Upper lobe of left lung (tissue), 4 donors: ENCODE measurements around the gene NUBP1.

Experiments used
- EP300 ChIP-seq, 4 donors: sonication (generic); formaldehyde crosslinking; IDR thresholded peaks; one replicate each; pipeline ENCODE4 v1.5.1; 2017; ENCODE audit warnings: antibody characterized with exemption in 4 of 4, control low read depth in 2 of 4
- POLR2A ChIP-seq, 4 donors: fragments of 450-650 bp; IDR thresholded peaks; one replicate each; pipeline ENCODE4 v1.5.1; 2016 to 2017; ENCODE audit warnings: antibody characterized with exemption in 4 of 4, mild to moderate bottlenecking in 2 of 4
- POLR2AphosphoS5 ChIP-seq, 2 donors: sonication (generic); formaldehyde crosslinking; IDR thresholded peaks; one replicate each; pipeline ENCODE4 v1.5.1; 2017; ENCODE audit warnings: antibody characterized with exemption in 2 of 2
- TF ChIP-seq, protein P1 (sequence below), 6 experiments: fragments of 450-650 bp in 4 of 6; fragments of 200-600 bp in 2 of 6; sonication (generic) in 2 of 6; IDR thresholded peaks; one replicate each; pipeline ENCODE4 v1.5.1; 2016 to 2019; ENCODE audit warnings: antibody characterized with exemption in 6 of 6

DNA sequence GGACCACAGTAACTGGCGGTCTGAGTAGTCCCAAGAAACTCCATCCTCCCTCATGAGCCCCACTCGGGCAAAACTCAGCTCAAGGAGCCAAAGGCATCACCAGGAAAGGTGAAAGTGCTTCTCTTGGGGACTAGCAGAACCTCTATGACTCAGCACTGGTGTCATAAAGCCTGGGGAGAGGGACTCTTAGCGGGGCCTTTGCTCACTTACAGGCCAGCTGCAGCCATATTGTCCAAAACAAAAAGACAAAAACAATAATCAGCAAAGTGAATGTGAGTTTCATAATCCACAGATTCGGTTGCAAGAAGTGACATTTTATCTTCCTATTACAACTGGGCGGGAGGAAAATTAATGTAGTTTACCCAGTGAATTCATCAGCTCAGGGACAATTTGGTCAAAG is 48.8 kb upstream of the NUBP1 start, which contains the start of gene TEKT5:
- TF ChIP-seq, protein P1, sequence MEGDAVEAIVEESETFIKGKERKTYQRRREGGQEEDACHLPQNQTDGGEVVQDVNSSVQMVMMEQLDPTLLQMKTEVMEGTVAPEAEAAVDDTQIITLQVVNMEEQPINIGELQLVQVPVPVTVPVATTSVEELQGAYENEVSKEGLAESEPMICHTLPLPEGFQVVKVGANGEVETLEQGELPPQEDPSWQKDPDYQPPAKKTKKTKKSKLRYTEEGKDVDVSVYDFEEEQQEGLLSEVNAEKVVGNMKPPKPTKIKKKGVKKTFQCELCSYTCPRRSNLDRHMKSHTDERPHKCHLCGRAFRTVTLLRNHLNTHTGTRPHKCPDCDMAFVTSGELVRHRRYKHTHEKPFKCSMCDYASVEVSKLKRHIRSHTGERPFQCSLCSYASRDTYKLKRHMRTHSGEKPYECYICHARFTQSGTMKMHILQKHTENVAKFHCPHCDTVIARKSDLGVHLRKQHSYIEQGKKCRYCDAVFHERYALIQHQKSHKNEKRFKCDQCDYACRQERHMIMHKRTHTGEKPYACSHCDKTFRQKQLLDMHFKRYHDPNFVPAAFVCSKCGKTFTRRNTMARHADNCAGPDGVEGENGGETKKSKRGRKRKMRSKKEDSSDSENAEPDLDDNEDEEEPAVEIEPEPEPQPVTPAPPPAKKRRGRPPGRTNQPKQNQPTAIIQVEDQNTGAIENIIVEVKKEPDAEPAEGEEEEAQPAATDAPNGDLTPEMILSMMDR (IDR thresholded peaks at IDR 0.05) = no peak
- TF ChIP-seq POLR2AphosphoS5 (IDR thresholded peaks at IDR 0.05) (no peak), EP300 (IDR thresholded peaks at IDR 0.05) (no peak), POLR2A (IDR thresholded peaks at IDR 0.05) (no peak)
